ENCODE data around the gene RUBCN. TPM values are rescaled to one million over a fixed set of nuclear protein-coding genes. Genes with fewer than 3 reads are reported as not detected.
"Not testable (repeated sequence)": the region's sequence is repeated elsewhere in the genome, so short reads cannot be mapped to it uniquely, and the experiment has no call there.

RUBCN gene
- total RNA-seq, 4 donors from 2014 or later = 63.6 to 168 (median 102) TPM

DNA sequence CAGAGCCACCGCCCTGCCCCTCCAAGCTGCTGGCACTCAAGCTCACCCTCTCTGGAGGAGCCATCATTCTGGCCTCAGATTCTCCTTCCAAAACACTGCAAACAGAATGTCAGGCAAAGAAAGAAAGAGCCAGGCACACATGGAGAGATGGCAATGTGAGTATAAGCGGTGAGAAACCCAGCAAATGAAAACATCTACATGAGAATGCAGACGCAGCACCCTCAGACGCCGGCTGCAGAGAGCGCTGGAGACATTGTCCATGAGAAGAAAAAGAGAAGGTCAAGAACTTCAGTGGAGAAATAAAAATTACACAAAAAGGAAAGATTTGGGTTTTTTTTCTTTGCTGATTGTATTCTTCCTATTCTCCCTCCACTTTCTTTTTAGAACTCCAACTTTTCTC, 74.4 kb downstream of the RUBCN start:
- not testable (repeated sequence) for H3K4me1 ChIP-seq; H3K4me3 ChIP-seq; H3K36me3 ChIP-seq; DNase-seq (ENCODE audit: low spot score in 2 of 2); H3K27me3 ChIP-seq; H3K9me3 ChIP-seq; H3K27ac ChIP-seq
- WGBS, 2 donors = 69 to 70% methylated on average over 6 of the region's 6 CpGs

DNA sequence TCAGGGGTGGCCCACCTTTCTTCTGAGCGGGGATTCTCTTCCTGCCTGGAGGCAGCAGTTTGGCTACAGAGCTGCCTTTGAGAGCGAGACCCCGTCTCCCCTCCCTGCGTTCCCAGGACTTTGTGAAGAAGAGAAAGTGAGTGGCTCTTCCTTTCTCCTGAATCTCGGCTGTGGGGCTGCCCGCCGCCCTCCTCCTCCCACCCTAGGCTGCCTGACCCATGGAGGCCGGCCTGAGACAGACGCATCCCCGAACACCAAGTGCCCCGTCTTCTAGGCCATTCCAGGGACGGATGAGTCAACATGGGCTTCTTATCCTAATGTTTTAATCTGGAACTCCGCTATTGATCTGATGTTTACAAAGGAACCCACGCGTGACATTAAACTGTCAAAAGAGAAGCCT, 74.8 kb downstream of the RUBCN start:
- WGBS, 2 donors = 86 to 91% methylated on average over 15 of the region's 15 CpGs
- H3K9me3 ChIP-seq; H3K27ac ChIP-seq; H3K27me3 ChIP-seq; H3K36me3 ChIP-seq; DNase-seq (ENCODE audit: low spot score in 2 of 2); H3K4me1 ChIP-seq; H3K4me3 ChIP-seq: not testable (repeated sequence)

DNA sequence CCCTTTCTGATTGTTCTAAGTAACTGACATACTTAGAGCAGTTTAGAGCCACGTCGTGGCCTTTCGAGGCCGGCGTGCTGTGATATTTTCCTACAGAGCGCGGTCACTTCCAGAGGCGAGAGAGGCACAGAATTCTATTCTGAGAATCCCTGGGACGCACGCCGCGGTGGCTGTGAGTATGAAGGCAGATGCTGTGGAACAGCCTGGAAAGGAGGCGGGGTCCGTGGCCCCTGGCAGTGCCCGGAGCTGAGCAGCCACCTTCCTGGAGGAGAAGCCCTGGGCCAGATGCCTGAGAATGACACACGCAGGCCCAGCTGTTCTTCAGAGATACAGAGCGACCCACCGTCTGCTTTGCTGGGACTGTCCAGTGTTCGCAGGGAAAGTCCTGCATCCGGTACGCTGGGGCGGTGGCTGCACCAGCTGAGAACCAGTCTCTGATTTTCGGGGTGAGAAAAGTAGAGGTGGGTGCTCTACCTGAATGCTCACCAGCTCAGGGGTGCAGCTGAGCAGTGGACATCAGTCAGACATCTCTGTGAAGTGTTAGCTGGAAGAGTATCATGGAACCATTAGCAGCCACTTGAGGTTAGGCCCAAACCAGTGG, 75.4 kb downstream of the RUBCN start:
- H3K9me3 ChIP-seq; H3K4me1 ChIP-seq; H3K4me3 ChIP-seq; H3K27me3 ChIP-seq; H3K36me3 ChIP-seq; DNase-seq (ENCODE audit: low spot score in 2 of 2); H3K27ac ChIP-seq: not testable (repeated sequence)
- WGBS, 2 donors = 79 to 82% methylated on average over 21 to 23 of the region's 23 CpGs

DNA sequence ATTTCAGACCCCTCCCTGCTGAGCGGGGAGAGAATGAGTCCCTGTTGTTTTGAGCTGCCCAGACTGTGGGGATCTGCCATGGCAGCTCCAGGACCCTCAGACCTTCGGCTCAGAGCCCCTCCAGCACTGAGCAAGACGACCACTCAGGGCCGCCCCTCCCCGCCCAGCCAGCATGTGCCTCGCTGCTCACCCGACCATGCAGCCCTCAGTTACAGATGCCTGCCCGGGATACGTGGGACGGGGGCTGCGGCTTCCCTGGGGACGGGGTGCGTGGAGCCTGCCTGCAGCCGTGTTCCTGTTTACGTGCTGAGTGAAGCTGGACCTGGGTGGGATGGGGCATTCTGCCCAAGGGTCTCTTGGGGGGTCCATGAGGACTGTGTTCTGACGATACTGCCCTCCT, 77.0 kb downstream of the RUBCN start:
- not testable (repeated sequence) for H3K9me3 ChIP-seq; DNase-seq (ENCODE audit: low spot score in 2 of 2); H3K36me3 ChIP-seq; H3K4me3 ChIP-seq; H3K27me3 ChIP-seq; H3K4me1 ChIP-seq; H3K27ac ChIP-seq
- 83 to 93% methylated on average over 3 to 14 of the region's 16 CpGs for WGBS, 2 donors

DNA sequence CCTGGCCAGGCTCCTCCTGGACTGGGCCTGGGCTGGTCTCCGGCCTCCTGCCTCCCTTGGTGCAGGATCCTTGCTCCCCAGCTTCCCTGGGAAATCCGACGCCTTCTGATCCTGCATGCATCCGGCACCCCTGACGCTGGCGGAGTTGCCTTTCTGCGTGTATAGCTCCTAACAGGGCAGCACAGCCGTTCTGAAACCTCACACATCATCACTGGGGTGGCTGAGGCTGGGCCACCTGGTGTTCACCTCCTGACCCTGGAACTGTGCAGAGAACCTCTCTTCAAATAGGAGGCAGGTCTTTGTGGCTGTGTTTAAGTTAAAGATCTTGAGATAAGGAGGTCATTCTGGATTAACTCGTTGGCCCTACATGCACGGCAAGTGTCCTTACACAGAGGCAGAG, 77.6 kb downstream of the RUBCN start:
- not testable (repeated sequence) for H3K36me3 ChIP-seq; H3K27me3 ChIP-seq; DNase-seq (ENCODE audit: low spot score in 2 of 2); H3K9me3 ChIP-seq; H3K27ac ChIP-seq; H3K4me1 ChIP-seq; H3K4me3 ChIP-seq
- WGBS, 2 donors = 68% methylated on average over 7 of the region's 10 CpGs; no CpG with 5 or more reads in 1 of the 2 donors

DNA sequence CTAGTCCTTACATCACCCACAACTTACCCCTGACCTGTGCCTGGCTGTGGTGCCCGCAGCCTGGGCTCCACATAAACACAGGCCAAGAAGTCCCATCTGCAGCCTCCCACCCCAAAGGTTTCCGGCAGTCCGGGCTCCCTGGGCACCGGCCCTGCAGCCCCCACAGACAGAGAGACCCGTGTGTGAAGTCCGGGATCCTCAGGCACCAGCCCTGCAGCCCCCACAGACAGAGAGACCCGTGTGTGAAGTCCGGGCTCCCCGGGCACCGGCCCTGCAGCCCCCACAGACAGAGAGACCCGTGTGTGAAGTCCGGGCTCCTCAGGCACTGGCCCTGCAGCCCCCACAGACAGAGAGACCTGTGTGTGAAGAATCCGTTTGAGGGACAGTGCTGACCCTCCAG, 78.0 kb downstream of the RUBCN start:
- not testable (repeated sequence) for H3K27ac ChIP-seq; H3K4me3 ChIP-seq; H3K9me3 ChIP-seq; H3K27me3 ChIP-seq; H3K36me3 ChIP-seq; H3K4me1 ChIP-seq; DNase-seq (ENCODE audit: low spot score in 2 of 2)
- 65 to 74% methylated on average over 6 to 11 of the region's 13 CpGs for WGBS, 2 donors

DNA sequence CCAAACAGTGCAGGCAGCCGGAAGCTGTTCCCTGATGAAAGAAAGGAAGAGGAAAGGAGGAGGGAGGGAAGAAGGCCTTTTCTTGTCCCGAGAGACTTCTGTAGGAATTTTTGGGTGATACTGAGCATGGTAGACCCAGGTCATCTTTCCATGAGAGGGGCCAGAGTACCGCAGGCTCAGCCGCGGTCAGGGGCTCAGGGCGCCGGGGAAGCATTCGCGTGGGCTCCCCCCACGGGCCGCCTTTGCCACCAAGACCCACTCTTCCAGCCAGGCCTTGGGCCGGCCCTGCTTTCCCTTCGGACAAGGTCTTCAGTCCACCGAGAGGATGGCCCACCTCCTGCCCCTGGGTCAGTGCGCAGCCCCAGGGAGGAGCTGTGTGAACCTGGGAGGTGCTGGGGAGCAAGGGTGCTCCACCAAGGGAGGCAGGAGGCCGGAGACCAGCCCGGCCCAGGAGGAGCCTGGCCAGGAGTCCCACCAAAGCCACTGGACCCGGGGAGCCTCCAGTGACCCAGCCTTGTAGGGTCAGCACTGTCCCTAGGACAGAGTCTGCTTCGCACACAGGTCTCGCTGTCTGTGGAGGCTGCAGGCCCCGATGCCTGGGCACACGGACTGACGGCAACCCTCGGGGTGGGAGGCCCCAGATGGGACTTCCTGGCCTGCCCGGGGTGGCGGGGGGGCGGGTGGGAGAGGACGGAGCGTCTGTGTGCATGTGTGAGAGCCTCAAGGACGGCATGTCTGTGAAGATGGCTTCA, 79.0 kb downstream of the RUBCN start:
- not testable (repeated sequence) for H3K27ac ChIP-seq; H3K9me3 ChIP-seq; H3K4me3 ChIP-seq; DNase-seq (ENCODE audit: low spot score in 2 of 2); H3K27me3 ChIP-seq; H3K36me3 ChIP-seq; H3K4me1 ChIP-seq
- 87 to 90% methylated on average over 2 to 10 of the region's 30 CpGs for WGBS, 2 donors

DNA sequence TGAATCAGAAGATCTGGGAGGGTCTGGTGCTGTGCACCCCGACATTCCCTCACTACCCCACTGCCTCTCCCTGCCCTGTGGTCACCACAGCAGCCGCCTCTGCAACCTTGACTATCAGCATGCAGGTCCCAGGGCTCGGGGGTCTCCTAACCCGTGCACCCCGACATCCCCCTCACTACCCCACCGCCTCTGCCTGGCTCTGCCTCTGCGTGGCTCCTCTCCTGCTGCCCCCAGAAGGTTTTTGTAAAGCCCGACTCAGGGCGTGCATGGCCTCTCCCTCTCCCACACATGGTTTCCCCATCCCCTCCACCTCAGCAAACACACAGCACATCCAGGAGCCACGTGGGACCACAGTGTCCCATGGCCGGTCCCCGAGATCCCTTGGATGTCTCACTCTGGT, 79.7 kb downstream of the RUBCN start:
- DNase-seq (ENCODE audit: low spot score in 2 of 2); H3K4me1 ChIP-seq; H3K36me3 ChIP-seq; H3K27ac ChIP-seq; H3K27me3 ChIP-seq; H3K9me3 ChIP-seq; H3K4me3 ChIP-seq: not testable (repeated sequence)
- WGBS, 2 donors = 90 to 95% methylated on average over 11 to 12 of the region's 12 CpGs

DNA sequence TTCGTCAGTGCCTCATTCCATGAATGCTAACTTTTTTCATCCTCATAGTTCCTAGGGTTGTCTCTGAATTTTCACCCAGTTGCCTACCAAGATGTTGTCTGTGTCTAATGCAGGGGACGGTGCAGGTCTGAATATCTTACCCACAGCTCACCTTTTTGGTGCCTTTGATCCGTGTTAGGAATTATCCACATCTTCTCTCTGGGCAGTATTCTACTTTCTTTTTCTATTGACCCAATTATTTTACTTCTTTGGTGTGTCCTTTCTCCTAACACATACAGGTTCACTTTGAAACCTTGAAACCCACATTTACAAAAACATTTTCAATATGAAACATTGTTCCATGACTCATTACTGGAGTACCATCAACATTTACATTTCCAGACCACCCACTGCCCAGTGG, 80.6 kb downstream of the RUBCN start:
- H3K4me3 ChIP-seq; DNase-seq (ENCODE audit: low spot score in 2 of 2); H3K9me3 ChIP-seq; H3K4me1 ChIP-seq; H3K27ac ChIP-seq; H3K36me3 ChIP-seq; H3K27me3 ChIP-seq: not testable (repeated sequence)
- WGBS, 2 donors = 88 to 91% methylated on average over 2 of the region's 3 CpGs

DNA sequence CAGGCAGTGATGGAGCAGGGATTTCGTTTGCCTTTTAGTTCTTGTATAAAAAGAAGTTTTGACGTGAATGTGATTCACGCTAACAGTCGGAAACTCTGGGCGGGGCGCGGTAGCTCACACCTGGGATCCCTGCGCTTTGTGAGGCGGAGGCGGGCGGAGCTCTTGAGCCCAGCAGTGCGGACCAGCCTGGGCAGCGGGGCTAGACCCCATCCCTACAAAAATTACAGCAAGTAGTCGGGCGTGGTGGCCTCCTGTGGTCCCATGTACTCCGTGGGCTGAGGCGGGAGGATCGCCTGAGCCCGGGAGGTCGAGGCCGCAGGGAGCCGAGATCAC, 81.7 kb downstream of the RUBCN start:
- H3K27me3 ChIP-seq; DNase-seq (ENCODE audit: low spot score in 2 of 2); H3K9me3 ChIP-seq; H3K36me3 ChIP-seq; H3K27ac ChIP-seq; H3K4me1 ChIP-seq: not testable (repeated sequence)
- peak overlapping the region in 1 of 4 donors; percentile 29 for H3K4me3 ChIP-seq
- WGBS, 2 donors = no CpG with 5 or more reads among the region's 22 CpGs

DNA sequence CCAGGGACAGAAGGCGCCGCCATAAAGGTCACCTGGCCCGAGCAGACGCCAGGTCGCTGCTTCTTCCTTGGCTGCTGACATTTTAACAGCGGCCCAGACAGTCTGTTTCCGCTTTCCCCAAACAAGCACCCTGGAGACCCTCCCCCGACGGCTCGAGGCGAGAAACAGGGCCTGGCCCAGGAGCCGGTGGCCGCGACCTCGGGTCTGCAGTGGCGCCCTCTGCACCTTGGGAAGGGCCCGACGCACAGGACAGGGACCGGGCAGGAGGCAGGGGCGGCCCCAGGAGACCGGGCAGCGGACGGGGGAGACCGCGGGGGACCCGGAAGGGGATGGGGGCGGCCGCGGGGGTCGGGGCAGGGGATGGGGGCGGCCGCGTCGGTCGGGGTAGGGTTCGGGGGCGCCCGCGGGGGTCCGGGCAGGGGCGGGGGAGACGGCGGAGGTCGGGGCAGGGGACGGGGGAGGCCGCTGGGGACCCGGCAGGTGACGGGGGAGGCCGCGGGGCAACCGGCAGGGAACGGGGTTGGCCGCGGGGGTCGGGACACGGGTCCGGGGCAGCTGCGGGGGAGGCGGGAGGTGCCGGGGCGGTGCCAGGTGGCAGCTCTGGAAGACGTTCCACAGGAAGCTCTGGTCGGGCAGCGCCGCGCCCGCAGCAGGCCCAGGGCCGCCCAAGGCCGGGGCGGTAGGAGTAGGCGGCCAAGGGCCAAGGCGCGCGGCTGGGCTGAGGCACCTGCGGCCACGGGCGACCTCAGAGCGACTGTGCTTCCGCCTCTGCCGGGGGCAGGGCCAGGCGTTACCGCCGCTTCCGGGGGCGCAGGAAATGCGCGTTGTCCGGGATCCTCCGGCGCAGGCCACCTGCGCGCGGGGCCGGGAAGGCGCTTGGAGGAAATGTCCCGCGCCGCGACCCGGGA, 82.4 kb downstream of the RUBCN start:
- not testable (repeated sequence) for H3K9me3 ChIP-seq; H3K36me3 ChIP-seq; H3K4me1 ChIP-seq; H3K27me3 ChIP-seq; DNase-seq (ENCODE audit: low spot score in 2 of 2)
- peak overlapping the region in 3 of 4 donors; percentile 13 to 53 (median 35) for H3K4me3 ChIP-seq
- peak overlapping the region in 2 of 4 donors; percentile 65 to 70 for H3K27ac ChIP-seq
- no CpG with 5 or more reads among the region's 100 CpGs for WGBS, 2 donors

DNA sequence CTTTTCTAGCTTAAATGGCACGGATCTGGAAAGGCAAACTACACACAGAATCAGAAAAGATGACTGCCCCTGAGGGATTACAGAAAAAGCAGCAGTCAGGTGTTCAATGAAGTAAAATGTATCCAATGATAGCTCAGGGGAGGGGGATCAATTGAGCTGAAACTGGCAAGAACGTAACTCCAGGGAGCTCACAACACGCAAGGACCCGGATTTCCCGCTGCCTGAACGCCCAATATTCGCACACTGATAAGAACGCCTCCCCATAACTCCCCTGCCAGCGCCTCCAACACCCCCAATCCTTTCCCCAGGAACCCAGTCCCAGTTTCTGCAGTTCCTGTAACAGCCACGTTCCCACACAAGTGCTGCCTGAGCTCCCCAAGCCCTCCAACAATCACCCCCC, 83.8 kb downstream of the RUBCN start:
- H3K4me1 ChIP-seq; DNase-seq (ENCODE audit: low spot score in 2 of 2); H3K36me3 ChIP-seq; H3K27me3 ChIP-seq; H3K27ac ChIP-seq; H3K9me3 ChIP-seq; H3K4me3 ChIP-seq: not testable (repeated sequence)
- no CpG with 5 or more reads among the region's 10 CpGs for WGBS, 2 donors

DNA sequence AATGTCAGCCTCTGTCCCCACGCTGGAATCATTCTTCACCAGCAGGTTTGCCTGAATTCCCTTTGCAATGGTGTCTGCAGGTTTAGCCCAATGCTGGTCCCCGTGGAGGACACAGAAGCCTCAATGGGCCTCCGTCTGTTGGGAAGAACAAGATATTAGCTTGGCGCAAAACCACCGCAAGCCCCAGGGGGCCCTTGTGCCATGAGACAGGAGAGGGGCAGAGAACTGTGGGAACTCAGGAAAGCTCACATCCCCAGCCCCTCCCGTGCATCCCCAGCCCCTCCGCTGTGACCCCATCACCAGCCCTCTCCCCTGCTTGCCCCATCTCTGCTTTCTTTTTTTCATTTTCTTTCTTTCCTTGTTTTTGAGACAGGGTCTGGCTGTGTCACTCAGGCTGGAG, 89.1 kb downstream of the RUBCN start:
- H3K27ac ChIP-seq; DNase-seq (ENCODE audit: low spot score in 2 of 2); H3K27me3 ChIP-seq; H3K4me1 ChIP-seq; H3K36me3 ChIP-seq; H3K4me3 ChIP-seq; H3K9me3 ChIP-seq: not testable (repeated sequence)
- WGBS, 2 donors = 97 to 100% methylated on average over 1 to 5 of the region's 7 CpGs

Data from tibial nerve (tissue), 4 donors.